Panc1 (cell line): ENCODE measurements around the gene SLN.

ENCODE experiments used
- POLR2AphosphoS5 ChIP-seq: IDR thresholded peaks from 2 replicates; pipeline ENCODE4 v1.6.1; 2012; ENCODE audit warnings: mild to moderate bottlenecking, low read depth, low read length, moderate library complexity
- TF ChIP-seq, protein P1 (sequence below): fragments of 450-650 bp; IDR thresholded peaks from 2 replicates; pipeline ENCODE4 v1.5.1; 2017; ENCODE audit warnings: mild to moderate bottlenecking

DNA sequence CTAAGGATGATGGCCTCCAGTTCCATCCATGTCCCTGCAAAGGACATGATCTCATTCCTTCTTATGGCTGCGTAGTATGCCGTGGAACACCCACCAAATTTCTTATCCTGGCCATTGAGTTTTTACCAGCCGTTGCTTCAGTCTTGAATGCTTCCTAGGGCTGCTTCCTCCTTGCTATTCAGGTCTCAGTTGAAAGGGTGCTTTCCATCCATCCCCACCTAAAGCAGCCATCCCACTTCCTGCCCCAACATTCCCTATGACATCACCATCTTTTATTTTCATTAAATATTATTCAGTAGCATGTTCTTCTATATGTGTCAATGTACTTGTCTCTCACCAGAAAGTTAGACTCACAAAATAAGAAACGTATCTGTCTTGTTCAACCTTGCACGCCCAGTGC, 40.7 kb upstream of the SLN start:
- TF ChIP-seq, protein P1, sequence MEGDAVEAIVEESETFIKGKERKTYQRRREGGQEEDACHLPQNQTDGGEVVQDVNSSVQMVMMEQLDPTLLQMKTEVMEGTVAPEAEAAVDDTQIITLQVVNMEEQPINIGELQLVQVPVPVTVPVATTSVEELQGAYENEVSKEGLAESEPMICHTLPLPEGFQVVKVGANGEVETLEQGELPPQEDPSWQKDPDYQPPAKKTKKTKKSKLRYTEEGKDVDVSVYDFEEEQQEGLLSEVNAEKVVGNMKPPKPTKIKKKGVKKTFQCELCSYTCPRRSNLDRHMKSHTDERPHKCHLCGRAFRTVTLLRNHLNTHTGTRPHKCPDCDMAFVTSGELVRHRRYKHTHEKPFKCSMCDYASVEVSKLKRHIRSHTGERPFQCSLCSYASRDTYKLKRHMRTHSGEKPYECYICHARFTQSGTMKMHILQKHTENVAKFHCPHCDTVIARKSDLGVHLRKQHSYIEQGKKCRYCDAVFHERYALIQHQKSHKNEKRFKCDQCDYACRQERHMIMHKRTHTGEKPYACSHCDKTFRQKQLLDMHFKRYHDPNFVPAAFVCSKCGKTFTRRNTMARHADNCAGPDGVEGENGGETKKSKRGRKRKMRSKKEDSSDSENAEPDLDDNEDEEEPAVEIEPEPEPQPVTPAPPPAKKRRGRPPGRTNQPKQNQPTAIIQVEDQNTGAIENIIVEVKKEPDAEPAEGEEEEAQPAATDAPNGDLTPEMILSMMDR = no peak
- TF ChIP-seq POLR2AphosphoS5 = no peak
